Measurements from ENCODE around the gene ING3. TPM values are rescaled to one million over a fixed set of nuclear protein-coding genes. Genes with fewer than 3 reads are reported as not detected.

Gene ING3
- total and polyA plus RNA-seq, 12 donors = 6.0 to 18.1 (median 13.5) TPM

GRCh38 chr7:120992965-120993494 lies 42.5 kb downstream of the ING3 start:
- no peak for DNase-seq
- no peak for ATAC-seq
- intact Hi-C loops (cut with DNase I) = loop anchor here in 1 of 10 donors (10.0 kb wide), 1 partner anchor 52 kb away; no protein-coding TSS in a partner anchor
- Histone ChIP-seq H3K9me3 (no peaks in the 10 kb centered on the region), H3K36me3 (no peaks in the 10 kb centered on the region), H3K27ac (peak overlapping the region in 2 of 10 donors; percentile 57 to 91), H3K4me3 (peak overlapping the region in 5 of 10 donors; percentile 59 to 75 (median 66)), H3K4me1 (peaks cover 0 to 94% (median 58%) of the 10 kb centered on the region in 9 donors), H3K27me3 (peaks cover 0 to 26% (median 0%) of the 10 kb centered on the region in 7 donors)
- TF ChIP-seq, protein P1, sequence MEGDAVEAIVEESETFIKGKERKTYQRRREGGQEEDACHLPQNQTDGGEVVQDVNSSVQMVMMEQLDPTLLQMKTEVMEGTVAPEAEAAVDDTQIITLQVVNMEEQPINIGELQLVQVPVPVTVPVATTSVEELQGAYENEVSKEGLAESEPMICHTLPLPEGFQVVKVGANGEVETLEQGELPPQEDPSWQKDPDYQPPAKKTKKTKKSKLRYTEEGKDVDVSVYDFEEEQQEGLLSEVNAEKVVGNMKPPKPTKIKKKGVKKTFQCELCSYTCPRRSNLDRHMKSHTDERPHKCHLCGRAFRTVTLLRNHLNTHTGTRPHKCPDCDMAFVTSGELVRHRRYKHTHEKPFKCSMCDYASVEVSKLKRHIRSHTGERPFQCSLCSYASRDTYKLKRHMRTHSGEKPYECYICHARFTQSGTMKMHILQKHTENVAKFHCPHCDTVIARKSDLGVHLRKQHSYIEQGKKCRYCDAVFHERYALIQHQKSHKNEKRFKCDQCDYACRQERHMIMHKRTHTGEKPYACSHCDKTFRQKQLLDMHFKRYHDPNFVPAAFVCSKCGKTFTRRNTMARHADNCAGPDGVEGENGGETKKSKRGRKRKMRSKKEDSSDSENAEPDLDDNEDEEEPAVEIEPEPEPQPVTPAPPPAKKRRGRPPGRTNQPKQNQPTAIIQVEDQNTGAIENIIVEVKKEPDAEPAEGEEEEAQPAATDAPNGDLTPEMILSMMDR (IDR thresholded peaks at IDR 0.05) = no peak

DNA sequence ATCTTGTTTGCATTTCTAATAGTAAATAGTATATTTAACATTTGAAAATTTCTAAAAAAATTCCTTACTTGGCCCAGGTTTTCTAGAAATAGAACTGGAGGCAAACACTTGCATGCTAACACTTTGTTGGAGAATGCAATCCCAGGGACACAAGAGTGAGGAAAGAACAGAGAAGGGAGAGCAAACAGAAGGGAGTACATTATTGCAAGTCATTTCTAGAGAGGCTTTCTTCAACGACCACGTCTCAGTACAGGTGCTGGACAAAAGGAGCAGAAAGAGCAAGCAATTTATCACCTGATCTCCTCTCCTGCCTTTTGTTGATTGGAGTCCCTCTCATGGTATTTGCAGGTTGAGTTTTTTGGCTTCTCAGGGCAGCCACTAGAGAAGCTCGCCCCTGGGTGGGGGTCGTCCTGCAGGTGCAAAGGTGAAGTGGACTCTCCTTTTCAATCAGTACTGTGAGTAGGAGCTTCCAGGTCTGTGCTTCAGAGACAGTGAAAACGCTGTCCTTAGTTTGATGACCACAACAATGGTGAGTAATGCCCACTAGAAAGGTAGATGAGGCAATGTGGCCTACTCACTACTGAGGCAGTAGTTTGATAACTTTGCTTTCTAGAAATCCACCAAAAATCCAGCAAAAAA lies 43.1 kb downstream of the ING3 start:
- peaks cover 0 to 97% (median 64%) of the 10 kb centered on the region in 9 donors for H3K4me1 ChIP-seq
- H3K27me3 ChIP-seq = peaks cover 0 to 26% (median 0%) of the 10 kb centered on the region in 7 donors
- no peak for DNase-seq
- ATAC-seq = no peak
- WGBS, 2 donors = 85 to 89% methylated on average over 5 of the region's 5 CpGs
- peak overlapping the region in 5 of 10 donors; percentile 5 to 57 (median 21) for H3K27ac ChIP-seq
- no peaks in the 10 kb centered on the region for H3K9me3 ChIP-seq
- intact Hi-C loops (cut with DNase I) = loop anchor here in 1 of 10 donors (10.0 kb wide), 1 partner anchor 51 kb away; no protein-coding TSS in a partner anchor
- no peaks in the 10 kb centered on the region for H3K36me3 ChIP-seq
- peak overlapping the region in 2 of 10 donors; percentile 59 to 68 for H3K4me3 ChIP-seq
- TF ChIP-seq, protein P1 (IDR thresholded peaks at IDR 0.05) = no peak

- Histone ChIP-seq H3K27ac (peak overlapping the region in 4 of 10 donors; percentile 3 to 69 (median 46)), H3K4me3 (no peak overlapping the region), H3K4me1 (peaks cover 0 to 99% (median 75%) of the 10 kb centered on the region in 9 donors), H3K27me3 (peaks cover 0 to 16% (median 0%) of the 10 kb centered on the region in 7 donors), H3K9me3 (no peaks in the 10 kb centered on the region), H3K36me3 (no peaks in the 10 kb centered on the region)
- TF ChIP-seq, protein P1 (IDR thresholded peaks at IDR 0.05) = no peak
- DNase-seq = no peak
- WGBS, 2 donors = 70 to 82% methylated on average over 5 of the region's 5 CpGs
- intact Hi-C loops (cut with DNase I) = loop anchor here in 1 of 10 donors (10.0 kb wide), 1 partner anchor 50 kb away; no protein-coding TSS in a partner anchor
- ATAC-seq = no peak
Measured at GRCh38 chr7:120994512-120995410, 44.2 kb downstream of the ING3 start.

DNA sequence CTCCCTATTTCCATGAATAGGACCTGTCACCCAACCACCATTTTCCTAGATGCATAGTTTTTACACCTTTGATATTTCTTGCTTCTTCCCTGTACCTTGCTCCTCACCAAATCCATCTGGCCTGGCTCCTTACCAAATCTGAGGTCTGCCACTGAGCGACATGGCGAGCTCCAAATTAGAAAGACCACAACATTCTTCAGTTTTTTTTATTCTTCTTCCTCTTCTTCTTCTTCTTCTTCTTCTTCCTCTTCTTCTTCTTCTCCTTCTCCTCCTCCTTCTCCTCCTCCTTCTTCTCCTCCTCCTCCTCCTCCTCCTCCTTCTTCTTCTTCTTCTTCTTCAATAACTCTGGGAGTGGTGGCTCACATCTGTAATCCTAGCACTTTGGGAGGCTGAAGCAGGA lies 45.1 kb downstream of the ING3 start:
- TF ChIP-seq, protein P1 (IDR thresholded peaks at IDR 0.05) = no peak
- intact Hi-C loops (cut with DNase I) = loop anchor here in 1 of 10 donors (10.0 kb wide), 1 partner anchor 49 kb away; no protein-coding TSS in a partner anchor

More for the DNA sequence above, 45.1 kb downstream of the ING3 start:
- H3K27ac ChIP-seq = peak overlapping the region in 5 of 10 donors; percentile 29 to 69 (median 45)
- 89 to 98% methylated on average over 2 of the region's 2 CpGs for WGBS, 2 donors
- H3K9me3 ChIP-seq = no peaks in the 10 kb centered on the region
- no peaks in the 10 kb centered on the region for H3K36me3 ChIP-seq
- peaks cover 0 to 9% (median 0%) of the 10 kb centered on the region in 7 donors for H3K27me3 ChIP-seq
- peaks cover 0 to 99% (median 84%) of the 10 kb centered on the region in 9 donors for H3K4me1 ChIP-seq
- ATAC-seq (no peak), DNase-seq (no peak)
- H3K4me3 ChIP-seq = no peak overlapping the region
